ENCODE data around the gene DDX10. TPM values are rescaled to one million over a fixed set of nuclear protein-coding genes. Genes with fewer than 3 reads are reported as not detected.

DDX10 gene
- polyA plus RNA-seq, 1 donor (not counting 4 experiments of a cell fraction or from before 2014, with no cell fraction given), result 32.3 TPM

GRCh38 chr11:108983636-108984420 is 319.0 kb downstream of the DDX10 start:
- no peaks in the 10 kb centered on the region for H3K27me3 ChIP-seq (ENCODE audit: control insufficient read depth, extremely low read depth, insufficient read depth, low read length)
- no peaks in the 10 kb centered on the region for H3K36me3 ChIP-seq (ENCODE audit: control insufficient read depth in 2 of 2, extremely low read depth in 1 of 2, insufficient read depth in 2 of 2, low read length in 2 of 2)
- no peak overlapping the region for H2AFZ ChIP-seq (ENCODE audit: control insufficient read depth, low read length)
- peaks cover 2% of the 10 kb centered on the region for H3K4me1 ChIP-seq (ENCODE audit: control insufficient read depth, extremely low read depth, insufficient read depth, low read length)
- no peaks in the 10 kb centered on the region for H4K20me1 ChIP-seq (ENCODE audit: control insufficient read depth, extremely low read depth, insufficient read depth, low read length)
- no peak overlapping the region for H3K4me2 ChIP-seq (ENCODE audit: control insufficient read depth, extremely low read depth, insufficient read depth, low read depth, low read length)
- TF ChIP-seq EZH2 (IDR thresholded peaks at IDR 0.05; ENCODE audit: low read length), result no peak
- TF ChIP-seq, protein P1, sequence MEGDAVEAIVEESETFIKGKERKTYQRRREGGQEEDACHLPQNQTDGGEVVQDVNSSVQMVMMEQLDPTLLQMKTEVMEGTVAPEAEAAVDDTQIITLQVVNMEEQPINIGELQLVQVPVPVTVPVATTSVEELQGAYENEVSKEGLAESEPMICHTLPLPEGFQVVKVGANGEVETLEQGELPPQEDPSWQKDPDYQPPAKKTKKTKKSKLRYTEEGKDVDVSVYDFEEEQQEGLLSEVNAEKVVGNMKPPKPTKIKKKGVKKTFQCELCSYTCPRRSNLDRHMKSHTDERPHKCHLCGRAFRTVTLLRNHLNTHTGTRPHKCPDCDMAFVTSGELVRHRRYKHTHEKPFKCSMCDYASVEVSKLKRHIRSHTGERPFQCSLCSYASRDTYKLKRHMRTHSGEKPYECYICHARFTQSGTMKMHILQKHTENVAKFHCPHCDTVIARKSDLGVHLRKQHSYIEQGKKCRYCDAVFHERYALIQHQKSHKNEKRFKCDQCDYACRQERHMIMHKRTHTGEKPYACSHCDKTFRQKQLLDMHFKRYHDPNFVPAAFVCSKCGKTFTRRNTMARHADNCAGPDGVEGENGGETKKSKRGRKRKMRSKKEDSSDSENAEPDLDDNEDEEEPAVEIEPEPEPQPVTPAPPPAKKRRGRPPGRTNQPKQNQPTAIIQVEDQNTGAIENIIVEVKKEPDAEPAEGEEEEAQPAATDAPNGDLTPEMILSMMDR (optimal IDR thresholded peaks at IDR 0.05 in 1 of 3, IDR thresholded peaks at IDR 0.05 in 1 of 3, conservative IDR thresholded peaks at IDR 0.05 in 1 of 3; ENCODE audit: extremely low read depth in 1 of 3, insufficient read depth in 2 of 3, low read length in 3 of 3), result no peak
- H3K9me3 ChIP-seq (ENCODE audit: control insufficient read depth, low read depth, low read length), result no peaks in the 10 kb centered on the region
- H3K9me1 ChIP-seq (ENCODE audit: control insufficient read depth, extremely low read depth, insufficient read depth, low read length), result no peaks in the 10 kb centered on the region
- H3K79me2 ChIP-seq (ENCODE audit: control insufficient read depth, insufficient read depth, low read length), result no peaks in the 10 kb centered on the region
- H3K9ac ChIP-seq (ENCODE audit: control insufficient read depth, extremely low read depth, insufficient read depth, low read length), result no peak overlapping the region
- no peak for DNase-seq (ENCODE audit: low read depth, low spot score)
- no peak overlapping the region for H3K4me3 ChIP-seq (ENCODE audit: control insufficient read depth in 2 of 3, extremely low read depth in 1 of 3, insufficient read depth in 2 of 3, low read depth in 1 of 3, low read length in 3 of 3)
- FAIRE-seq, result no peak
- no peak overlapping the region for H3K27ac ChIP-seq (ENCODE audit: control insufficient read depth, insufficient read depth, low read length)
- dilution Hi-C loops (cut with MboI; ENCODE audit: extremely low pct_ligation_motif_present, low sequenced_read_pairs), result no loop called here

- Histone ChIP-seq H3K27me3 (ENCODE audit: control insufficient read depth, extremely low read depth, insufficient read depth, low read length) (no peaks in the 10 kb centered on the region), H3K9me3 (ENCODE audit: control insufficient read depth, low read depth, low read length) (no peaks in the 10 kb centered on the region), H2AFZ (ENCODE audit: control insufficient read depth, low read length) (no peak overlapping the region), H3K4me2 (ENCODE audit: control insufficient read depth, extremely low read depth, insufficient read depth, low read depth, low read length) (no peak overlapping the region), H3K4me1 (ENCODE audit: control insufficient read depth, extremely low read depth, insufficient read depth, low read length) (peaks cover 2% of the 10 kb centered on the region), H3K36me3 (ENCODE audit: control insufficient read depth in 2 of 2, extremely low read depth in 1 of 2, insufficient read depth in 2 of 2, low read length in 2 of 2) (no peaks in the 10 kb centered on the region), H4K20me1 (ENCODE audit: control insufficient read depth, extremely low read depth, insufficient read depth, low read length) (no peaks in the 10 kb centered on the region), H3K9ac (ENCODE audit: control insufficient read depth, extremely low read depth, insufficient read depth, low read length) (no peak overlapping the region), H3K9me1 (ENCODE audit: control insufficient read depth, extremely low read depth, insufficient read depth, low read length) (no peaks in the 10 kb centered on the region), H3K79me2 (ENCODE audit: control insufficient read depth, insufficient read depth, low read length) (no peaks in the 10 kb centered on the region), H3K27ac (ENCODE audit: control insufficient read depth, insufficient read depth, low read length) (no peak overlapping the region), H3K4me3 (ENCODE audit: control insufficient read depth in 2 of 3, extremely low read depth in 1 of 3, insufficient read depth in 2 of 3, low read depth in 1 of 3, low read length in 3 of 3) (no peak overlapping the region)
- TF ChIP-seq, protein P1 (optimal IDR thresholded peaks at IDR 0.05 in 1 of 3, IDR thresholded peaks at IDR 0.05 in 1 of 3, conservative IDR thresholded peaks at IDR 0.05 in 1 of 3; ENCODE audit: extremely low read depth in 1 of 3, insufficient read depth in 2 of 3, low read length in 3 of 3), result no peak
- TF ChIP-seq EZH2 (IDR thresholded peaks at IDR 0.05; ENCODE audit: low read length), result no peak
- FAIRE-seq, result no peak
- dilution Hi-C loops (cut with MboI; ENCODE audit: extremely low pct_ligation_motif_present, low sequenced_read_pairs), result no loop called here
- no peak for DNase-seq (ENCODE audit: low read depth, low spot score)
Observed at GRCh38 chr11:108984523-108984922, 319.7 kb downstream of the DDX10 start.
